ENCODE results near the gene ELP5.
A peak's percentile ranks its signal among the peaks of the same experiment; 100 is the strongest.

ELP5 gene

DNA sequence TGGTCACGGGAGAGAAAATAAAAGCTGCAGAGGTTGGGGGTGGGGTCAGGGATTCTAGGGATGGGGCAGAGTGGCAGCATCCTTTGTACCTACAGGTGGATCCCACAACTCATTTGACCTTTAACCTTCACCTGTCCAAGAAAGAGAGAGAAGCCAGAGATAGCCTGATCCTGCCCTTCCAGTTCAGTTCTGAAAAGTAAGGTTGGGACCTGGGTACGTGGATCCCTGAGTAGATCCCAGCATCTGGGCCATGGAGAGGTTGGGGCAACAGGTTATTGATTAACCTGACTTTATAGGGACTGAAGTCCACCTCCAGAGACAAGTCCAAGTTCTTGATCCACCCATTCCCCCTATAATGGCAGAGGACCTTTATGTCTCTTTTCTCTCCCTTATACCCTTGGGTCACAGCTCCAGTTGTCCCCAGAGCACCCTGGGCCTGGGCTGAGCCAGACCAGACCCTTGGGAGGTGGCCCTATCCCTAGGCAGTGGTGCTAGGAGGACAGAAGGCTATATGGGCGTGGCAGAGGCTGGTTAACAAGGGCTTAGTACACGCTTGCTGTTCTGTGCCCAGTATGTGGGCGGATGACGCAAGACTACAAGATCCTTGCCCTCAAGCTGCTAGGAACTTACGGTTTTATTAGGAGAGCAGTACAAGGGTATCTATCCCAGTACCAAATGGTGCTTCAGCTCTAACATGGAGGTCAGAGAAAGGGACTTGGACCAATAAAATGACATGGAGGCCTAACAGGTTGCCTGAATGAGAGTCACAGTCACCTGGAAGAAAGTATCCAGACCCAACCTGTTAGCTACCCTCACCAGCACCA is 6.9 kb downstream of the ELP5 start:
- DNase-seq: no peak

DNA sequence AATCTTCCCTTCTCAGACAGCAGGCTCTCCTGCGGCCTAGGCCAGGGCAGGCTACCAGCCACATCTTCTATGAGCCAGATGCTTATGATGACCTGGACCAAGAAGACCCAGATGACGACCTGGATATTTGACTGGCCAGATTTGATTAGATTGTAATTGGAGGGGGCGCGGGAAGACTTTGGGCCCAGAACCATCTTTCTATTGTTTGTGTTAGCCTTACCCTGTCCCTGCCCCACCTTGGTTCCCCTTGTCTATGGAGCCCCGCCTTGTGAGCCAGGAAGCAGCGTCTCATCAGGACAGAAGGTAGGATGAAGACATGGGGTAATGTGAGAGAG is 7.5 kb downstream of the ELP5 start:
- DNase-seq: no peak

DNA sequence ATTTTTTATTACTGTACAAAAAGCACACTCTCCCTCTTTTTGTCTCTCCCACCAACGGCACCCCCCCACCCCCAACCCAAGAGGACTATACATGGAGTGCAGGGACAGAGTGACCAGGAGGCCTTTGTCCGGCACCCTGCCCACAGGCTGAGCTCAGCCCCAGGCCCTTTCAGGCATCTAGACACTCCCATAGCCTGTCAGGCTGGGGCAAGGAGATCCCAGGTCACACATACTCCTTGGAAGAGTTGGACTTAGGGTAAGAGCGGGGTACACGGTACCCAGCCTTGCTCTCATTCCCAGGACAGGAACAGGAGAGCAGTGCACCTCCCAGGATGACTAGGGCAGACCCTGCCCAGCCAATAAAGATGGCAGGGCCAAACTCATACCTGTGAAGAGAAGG is 8.1 kb downstream of the ELP5 start:
- no peak for DNase-seq

DNA sequence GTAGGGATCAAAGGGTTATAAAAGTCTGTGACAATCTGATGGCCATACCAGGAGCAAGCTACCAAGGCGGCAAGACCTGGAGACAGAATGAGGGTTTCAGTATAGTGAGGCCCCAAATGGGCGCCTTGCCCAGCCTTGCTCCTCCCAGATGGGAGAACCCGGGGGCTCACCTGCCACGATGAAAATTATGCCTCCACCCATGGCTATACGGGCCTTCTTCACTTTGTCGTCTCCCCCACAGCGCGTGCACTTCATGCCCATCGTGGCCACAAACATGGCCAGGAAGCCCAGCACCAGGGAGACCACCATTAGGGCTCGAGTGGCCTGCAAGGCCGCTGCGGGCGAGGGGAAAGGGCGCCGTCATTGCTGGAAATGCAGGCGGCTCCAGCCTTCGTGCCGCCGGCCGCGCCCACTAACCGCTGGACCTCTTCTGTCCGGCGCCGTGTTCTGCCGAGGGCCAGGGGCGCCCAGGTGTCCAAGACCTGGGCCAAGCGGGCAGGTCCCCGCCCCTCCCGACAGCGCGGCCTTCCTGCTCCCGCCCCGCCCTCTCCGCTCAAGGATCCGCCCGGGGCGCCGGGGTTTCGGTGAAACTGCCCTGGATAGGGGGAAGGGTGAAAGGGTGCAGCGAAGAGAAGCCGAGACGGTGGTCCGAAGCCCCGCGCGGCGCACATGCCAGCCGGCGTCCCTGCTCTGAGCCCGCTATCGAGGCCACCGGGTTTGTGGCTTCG is 8.8 kb downstream of the ELP5 start:
- peak; percentile 59 for DNase-seq

DNA sequence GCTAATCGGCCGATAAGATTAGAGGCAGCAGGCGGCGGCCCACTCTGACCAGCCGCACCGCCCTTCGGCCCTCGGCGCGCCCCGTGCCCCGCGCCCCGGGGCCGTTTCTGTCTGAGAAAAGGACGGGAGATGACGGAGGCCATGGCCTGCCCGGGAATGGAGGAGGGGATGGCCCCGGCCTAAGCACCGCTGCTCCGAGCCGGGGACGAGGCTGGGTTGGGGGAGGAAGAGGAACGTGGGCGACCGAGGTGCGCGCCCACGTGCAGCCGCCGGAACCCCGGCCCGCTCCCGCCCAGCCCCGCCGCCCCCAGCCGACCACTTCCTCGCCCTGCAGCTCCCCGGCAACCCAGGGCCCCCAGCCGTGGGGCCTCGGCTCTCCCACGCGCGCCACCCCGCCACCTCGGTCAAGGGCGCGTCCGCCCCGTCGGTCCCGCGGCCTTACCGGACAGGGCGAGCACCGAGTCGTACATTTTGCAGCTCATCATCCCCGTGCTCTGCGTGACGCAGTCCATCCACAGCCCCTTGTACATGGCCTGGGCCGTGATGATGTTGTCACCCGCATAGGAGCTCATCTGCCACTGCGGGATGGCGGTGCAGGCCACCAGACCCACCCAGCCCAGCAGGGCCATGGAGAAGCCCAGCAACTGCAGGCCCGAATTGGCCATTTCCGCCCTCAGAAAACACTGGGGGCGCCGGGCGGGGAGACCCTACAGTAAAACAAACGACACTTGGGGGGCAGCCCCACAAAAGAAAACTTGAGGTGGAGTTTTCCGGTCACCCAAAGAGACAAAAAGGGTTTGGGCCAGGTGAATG is 9.6 kb downstream of the ELP5 start:
- DNase-seq: no peak

DNA sequence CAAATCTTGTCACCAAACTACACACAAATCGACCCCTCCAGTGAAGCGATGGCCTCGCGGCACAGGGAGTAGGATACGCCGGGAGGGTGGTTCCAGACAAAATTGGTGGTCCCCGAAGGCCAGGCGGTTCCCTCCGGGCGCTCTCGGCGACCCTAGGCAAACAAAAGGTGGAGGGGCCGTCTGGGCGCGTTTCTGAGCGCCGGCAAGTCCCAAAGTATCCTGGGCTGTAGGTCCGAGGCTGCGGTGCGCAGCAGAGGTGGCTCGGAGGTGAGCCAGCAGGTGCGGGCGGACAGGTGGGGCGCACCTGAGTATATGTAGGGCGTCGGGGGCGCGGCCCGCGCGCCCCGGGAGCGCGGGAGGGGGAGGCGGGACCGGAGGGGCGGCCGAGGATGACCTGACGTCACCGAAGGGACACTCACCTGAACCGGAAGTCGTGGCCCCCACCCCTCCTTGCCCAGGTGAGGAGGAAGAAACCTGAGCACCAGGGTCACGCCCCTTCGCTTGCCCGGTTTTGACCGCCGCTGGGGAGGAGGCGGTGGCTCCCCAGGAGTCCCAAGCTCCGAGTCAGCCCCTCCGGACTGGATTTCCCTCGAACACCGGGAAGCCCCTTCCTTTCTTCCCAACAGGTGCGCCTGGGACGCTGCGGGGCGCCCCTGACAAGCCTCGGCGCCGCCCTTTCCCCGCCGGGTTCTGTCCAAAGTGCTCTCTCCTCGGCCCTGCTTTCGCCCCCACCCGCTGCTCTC is 10.3 kb downstream of the ELP5 start, which contains the start of gene CLDN7:
Gene CLDN7 (minus strand): TSS at position 287 of the 743 bp plus-strand sequence. CDS start 435 bp downstream, outside the sequence.
- DNase-seq: peak; percentile 96

DNA sequence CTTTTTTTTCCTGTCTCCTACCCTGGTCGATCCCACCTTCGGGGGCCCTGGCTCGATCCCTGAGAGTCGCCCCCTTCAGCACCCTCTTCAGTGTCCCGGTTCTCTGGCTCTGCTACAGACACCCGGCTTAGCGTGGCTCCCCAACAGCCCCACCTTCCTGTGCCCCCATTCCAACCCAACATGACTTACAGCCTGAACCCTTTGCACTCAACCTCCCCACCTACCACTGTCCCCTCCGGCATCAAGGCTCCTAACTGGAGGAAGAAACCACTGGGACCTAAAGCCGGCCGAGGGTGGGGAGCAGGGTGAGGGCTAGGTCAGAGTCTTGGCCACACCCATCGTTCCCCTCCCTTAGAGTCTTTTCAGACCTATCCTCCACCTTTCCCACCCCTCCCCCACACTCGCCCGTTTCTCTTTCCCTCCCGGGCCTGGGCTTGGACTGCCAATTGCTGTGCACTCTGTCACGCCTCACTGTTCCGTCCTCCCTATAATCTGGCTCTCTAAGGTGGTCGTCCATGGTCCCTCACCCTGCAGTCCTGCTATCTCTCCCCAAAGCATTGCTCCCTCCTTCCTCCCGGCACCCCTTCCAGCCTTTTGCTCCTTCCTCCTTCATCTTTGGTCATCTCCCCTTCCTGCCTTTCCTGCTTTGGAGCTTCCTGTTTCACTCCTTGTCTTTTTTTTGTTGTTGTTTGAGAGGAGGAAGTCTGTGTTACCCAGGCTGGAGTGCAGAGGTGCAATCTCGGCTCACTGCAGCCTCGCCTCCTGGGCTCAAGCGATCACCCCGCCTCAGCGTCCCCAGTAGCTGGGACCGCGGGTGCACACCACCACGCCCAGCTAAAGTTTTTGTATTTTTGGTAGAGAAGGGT is 11.2 kb downstream of the ELP5 start:
- peak; percentile 58 for DNase-seq

DNA sequence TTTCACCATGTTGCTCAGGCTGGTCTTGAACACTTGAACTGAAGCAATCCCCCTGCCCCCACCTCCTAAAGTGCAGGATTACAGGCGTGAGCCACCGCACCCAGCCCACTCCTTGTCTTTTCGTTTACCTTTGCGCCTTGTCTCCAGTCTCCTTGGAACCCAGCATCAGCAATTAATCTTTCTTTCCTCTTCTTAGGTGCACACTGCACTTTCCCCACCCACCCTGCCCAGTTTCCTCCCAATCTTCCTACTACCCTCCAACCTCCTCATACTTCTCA is 11.7 kb downstream of the ELP5 start:
- no peak for DNase-seq

DNA sequence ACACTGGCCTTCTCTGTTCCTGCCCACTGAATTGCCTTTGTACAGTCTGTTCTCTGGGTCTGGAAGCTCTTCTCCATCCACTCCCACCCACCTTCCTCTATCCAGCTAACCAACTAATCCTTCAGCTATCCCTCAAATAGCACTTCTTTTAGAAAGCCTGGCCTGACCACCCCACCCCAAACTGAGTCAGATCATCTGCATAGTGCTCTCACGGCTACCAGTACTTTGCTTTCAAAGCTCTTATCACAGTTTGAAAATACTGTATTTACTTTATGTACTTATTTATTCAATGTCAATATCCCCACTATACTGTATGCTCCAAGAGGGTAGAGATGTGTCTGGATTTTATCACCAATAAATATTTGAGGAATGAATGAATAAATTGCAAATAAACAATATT is 14.8 kb downstream of the ELP5 start:
- no peak for DNase-seq

DNA sequence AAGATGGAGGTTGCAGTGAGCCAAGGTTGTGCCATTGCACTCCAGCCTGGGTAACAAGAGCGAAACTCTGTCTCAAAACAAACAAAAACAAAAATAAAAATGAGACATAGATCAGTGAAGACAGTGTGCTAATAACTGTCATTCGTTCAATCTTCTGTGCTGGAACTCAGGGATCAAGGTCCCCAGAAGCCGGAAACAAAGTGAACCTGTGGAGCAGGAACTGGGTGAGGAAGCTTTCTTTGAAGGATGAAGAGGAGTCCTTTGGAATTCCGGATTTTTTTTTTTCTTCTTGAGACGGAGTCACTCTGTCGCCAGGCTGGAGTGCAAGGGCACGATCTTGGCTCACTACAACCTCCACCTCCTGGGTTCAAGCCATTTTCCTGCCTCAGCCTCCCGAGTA is 27.4 kb downstream of the ELP5 start:
- no peak for DNase-seq

DNA sequence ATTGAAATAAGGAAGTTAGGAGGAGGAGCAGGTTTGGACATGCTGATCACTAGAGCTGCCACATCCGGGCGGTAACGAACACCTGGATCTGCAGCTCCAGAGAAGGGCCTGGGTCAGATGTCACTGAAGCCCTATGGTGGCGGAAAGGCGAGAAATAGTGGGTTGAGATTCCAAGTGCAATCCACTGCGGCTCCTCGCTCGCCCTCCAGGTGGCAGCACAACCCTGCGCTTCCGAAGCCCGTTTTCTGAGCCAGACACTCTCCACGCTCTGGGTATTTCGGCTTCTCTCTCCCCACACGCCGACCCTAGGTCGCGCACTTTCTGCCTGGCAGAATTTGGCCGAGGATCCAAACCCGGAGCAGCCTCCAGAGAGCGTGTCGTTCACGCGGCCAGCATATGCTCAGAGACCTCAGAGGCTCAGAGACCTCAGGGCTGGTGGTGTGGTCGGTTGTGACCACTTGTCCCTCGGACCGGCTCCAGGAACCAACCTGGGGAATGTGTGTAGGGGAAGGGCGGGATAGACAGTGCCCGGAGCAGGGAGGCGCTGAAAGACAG is 28.6 kb downstream of the ELP5 start:
- peak; percentile 89 for DNase-seq

DNA sequence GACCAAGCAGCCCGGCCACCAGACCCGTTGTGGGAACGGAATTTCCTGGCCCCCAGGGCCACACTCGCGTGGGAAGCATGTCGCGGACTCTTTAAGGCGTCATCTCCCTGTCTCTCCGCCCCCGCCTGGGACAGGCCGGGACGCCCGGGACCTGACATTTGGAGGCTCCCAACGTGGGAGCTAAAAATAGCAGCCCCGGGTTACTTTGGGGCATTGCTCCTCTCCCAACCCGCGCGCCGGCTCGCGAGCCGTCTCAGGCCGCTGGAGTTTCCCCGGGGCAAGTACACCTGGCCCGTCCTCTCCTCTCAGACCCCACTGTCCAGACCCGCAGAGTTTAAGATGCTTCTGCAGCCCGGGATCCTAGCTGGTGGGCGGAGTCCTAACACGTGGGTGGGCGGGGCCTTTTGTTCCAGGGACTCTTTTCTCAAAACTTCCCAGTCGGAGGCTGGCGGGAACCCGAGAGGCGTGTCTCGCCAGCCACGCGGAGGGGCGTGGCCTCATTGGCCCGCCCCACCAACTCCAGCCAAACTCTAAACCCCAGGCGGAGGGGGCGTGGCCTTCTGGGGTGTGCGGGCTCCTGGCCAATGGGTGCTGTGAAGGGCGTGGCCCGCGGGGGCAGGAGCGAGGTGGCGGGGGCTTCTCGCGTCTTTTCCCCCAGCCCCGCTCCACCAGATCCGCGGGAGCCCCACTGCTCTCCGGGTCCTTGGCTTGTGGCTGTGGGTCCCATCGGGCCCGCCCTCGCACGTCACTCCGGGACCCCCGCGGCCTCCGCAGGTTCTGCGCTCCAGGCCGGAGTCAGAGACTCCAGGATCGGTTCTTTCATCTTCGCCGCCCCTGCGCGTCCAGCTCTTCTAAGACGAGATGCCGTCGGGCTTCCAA is 29.3 kb downstream of the ELP5 start, which contains the start of gene SLC2A4:
Gene SLC2A4 (plus strand): TSS at position 645 of the 879 bp plus-strand sequence. CDS start 217 bp downstream, at position 862.
- peak; percentile 97 for DNase-seq

DNA sequence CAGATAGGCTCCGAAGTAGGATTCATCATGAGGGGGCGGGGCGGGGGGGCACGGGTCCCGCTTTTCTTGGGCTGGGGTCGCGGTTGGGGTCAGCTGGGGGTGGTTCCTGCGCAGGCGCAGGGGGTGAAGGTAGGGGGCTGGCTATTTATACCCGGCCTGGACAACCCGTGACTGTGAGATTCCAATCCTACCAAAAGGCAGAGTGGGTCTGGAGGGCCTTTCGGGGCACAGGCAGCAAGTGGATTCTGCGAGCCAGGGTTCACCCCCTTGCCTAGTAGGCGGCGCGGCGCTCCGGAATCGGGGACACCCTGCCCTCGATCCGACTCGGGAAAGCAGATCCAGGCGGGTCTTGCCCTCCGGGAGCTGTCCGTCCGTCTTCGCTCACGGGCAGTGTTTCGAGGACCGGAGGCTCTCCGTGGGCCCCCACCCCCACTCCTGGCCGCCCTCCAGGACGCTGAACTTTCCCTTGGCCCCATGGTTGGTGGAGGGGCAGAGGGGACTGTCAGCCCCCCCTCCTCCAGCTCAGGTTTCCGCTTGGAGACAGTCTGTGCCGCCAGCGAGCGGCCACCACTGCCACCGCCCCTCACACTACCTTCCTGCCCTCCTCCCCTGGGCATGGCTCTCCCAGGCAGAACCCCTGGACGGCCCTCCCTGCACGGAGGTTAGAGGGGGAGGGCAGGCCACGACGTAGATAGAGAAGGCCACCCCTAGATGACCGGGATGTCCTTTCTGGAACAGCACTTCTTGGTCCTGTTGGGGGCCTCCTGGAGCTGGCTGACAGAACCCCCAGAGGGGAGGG is 30.1 kb downstream of the ELP5 start:
- DNase-seq: peak; percentile 35

DNA sequence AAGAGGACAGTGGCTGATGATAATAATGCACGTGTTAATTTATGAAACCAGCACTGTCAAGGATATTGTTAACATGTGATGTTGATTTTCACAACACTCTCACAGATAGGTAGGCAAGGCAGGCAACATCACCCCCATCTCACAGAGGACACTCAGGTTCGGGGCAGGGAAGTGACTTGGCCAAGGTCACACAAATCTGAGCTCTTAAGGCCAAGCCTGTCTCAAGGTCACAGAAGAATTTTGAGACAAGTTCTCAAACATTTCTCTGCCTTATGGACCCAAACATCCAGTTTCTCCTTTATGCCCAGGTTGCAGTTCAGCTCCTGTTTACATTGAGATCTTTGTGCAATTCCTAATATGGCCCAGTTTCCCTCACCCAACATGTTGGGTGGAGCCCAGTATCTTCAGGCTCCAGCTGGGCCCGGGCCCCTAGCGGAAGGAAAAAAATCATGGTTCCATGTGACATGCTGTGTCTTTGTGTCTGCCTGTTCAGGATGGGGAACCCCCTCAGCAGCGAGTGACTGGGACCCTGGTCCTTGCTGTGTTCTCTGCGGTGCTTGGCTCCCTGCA is 30.8 kb downstream of the ELP5 start:
- DNase-seq: no peak

DNA sequence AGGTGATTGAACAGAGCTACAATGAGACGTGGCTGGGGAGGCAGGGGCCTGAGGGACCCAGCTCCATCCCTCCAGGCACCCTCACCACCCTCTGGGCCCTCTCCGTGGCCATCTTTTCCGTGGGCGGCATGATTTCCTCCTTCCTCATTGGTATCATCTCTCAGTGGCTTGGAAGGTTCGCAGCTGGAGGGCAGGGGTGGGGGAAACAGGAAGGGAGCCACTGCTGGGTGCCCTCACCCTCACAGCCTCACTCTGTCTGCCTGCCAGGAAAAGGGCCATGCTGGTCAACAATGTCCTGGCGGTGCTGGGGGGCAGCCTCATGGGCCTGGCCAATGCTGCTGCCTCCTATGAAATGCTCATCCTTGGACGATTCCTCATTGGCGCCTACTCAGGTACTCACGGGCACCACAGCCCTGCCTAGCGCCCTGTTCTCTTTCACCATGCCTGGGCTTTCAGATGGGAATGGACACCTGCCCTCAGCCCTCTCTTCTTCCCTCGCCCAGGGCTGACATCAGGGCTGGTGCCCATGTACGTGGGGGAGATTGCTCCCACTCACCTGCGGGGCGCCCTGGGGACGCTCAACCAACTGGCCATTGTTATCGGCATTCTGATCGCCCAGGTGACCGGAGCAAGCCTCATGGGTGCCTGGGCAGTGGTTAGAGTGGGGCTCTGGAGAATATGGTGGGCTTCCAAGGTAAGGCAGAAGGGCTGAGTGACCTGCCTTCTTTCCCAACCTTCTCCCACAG is 31.6 kb downstream of the ELP5 start:
- no peak for DNase-seq

DNA sequence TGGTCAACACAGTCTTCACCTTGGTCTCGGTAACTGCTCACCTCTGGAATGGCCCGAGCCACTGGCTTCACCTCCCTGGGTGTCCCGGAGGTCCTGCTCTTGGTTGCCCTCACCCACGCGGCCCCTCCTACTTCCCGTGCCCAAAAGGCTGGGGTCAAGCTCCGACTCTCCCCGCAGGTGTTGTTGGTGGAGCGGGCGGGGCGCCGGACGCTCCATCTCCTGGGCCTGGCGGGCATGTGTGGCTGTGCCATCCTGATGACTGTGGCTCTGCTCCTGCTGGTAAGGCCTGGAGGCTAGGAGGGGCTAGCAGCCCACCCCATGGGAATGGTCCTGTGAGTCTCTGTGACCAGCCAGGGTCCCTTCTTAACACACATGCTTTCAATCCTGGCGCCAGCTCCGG is 32.9 kb downstream of the ELP5 start:
- no peak for DNase-seq

DNA sequence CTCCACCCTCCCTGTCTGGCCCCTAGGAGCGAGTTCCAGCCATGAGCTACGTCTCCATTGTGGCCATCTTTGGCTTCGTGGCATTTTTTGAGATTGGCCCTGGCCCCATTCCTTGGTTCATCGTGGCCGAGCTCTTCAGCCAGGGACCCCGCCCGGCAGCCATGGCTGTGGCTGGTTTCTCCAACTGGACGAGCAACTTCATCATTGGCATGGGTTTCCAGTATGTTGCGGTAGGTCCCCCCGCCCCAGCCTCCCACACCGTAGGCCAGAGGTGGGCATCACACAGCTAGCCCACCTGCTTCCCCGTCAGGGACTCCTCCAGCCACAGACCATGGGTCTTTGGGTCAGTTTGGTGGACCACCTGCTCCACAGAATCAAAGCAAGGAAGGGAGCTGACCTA is 33.7 kb downstream of the ELP5 start:
- DNase-seq: no peak

DNA sequence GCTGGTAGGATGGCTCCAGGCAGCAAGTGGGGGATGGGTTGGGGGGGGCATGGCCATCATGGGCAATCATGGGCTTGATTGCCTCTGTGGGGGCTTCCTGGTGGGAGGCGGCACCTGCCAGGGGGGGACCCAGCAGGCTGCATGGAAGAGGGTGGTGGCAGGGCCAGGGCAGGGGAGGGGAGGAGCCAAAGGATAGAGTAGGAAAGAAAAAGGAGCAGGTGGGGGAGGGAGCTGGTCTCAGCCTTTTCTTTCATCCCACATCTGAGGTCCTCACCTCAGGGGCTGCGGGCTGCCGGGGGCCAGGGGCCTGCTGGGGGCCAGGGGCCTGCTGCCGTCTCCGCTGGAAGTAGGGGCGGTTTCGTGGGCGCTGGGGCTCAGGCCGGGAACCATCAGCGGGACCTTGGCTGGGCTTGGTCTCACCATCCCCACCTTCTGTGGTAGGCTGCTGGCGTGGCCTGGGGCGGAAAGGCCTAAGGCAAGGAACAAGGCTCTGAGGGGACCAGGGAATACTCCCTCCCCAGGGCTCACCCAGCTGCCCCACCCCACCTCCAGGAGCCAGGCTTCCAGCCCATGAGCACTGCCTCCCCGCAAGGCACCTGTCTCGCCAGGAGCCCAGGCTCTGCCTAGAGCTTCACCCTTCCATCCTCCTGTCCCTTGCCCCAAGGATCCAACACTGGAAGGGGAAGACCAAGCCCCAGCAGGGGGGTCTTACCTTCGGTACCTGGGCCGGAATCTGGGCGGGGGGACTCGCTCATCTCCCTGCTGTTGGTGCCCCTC is 37.4 kb downstream of the ELP5 start:
- no peak for DNase-seq

Data from NCI-H1105 (cell line).